Measurements from ENCODE around the gene DKK2. TPM values are rescaled to one million over a fixed set of nuclear protein-coding genes. Genes with fewer than 3 reads are reported as not detected.

Gene DKK2
- 3.1 and 8.3 TPM in 2 replicates for total RNA-seq

- no peak for DNase-seq (ENCODE audit: low read depth, low spot score)
Measured at GRCh38 chr4:107035819-107036583, at the start of gene DKK2. DKK2 (minus strand) TSS chr4:107036313; CDS start chr4:107035591, 722 bp downstream.

- DNase-seq (ENCODE audit: low read depth, low spot score): no peak
Measured at GRCh38 chr4:107077192-107077591, 41.1 kb upstream of the DKK2 start.

DNA sequence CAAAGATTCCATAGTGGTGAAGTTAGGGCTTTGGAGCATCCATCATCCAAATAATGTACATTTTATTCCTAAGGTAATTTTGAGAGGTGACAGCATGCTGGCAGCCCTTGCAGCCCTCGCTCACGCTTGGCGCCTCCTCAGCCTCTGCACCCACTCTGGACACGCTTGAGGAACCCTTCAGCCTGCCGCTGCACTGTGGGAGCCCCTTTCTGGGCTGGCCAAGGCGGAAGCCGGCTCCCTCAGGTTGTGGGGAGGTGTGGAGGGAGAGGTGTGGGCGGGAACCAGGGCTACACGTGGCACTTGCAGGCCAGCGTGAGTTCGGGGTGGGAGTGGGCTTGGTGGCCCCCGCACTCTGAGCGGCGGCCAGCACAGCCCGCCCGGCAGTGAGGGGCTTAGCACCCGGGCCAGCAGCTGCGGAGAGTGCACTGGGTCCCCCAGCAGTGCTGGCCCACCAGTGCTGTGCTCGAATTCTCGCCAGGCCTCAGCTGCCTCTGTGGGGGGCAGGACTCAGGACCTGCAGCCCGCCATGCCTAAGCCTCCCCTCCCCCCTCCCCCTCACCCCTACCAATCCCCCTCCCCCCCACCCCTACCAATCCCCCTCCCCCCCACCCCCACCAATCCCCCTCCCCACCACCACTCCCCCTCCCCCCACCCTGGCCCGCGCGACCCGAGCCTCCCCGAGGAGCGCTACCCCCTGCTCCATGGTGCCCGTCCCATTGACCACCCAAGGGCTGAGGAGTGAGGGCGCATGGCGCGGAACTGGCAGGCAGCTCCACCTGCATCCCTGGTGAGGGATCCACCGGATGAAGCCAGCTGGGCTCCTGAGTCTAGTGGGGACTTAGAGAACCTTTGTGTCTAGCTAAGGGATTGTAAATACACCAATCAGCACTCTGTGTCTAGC lies 37.0 kb upstream of the DKK2 start:
- no peak for DNase-seq (ENCODE audit: low read depth, low spot score)

GRCh38 chr4:107071108-107071507 lies 35.0 kb upstream of the DKK2 start:
- DNase-seq (ENCODE audit: low read depth, low spot score): no peak

DNA sequence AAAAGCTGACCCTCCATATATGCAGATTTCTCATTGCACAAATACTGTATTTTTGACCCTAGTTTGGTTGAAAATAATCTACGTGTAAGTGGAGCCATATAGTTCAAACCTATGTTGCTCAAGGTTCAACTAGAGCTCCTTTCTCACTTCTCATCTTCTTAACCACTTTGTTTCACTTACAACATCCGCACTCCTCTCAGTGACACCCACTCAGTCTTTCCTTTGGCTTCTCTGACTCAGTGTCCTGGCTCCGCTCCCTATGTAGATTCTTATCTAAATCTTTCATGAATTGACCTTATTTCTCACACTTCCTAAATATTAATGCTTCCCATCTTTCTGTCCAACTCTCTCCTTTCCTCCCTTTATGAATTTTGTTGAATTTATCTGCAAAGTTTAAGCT lies 32.9 kb upstream of the DKK2 start:
- peak; percentile 49 for DNase-seq (ENCODE audit: low read depth, low spot score)

- no peak for DNase-seq (ENCODE audit: low read depth, low spot score)
Measured at GRCh38 chr4:107068116-107068515, 32.0 kb upstream of the DKK2 start.

DNA sequence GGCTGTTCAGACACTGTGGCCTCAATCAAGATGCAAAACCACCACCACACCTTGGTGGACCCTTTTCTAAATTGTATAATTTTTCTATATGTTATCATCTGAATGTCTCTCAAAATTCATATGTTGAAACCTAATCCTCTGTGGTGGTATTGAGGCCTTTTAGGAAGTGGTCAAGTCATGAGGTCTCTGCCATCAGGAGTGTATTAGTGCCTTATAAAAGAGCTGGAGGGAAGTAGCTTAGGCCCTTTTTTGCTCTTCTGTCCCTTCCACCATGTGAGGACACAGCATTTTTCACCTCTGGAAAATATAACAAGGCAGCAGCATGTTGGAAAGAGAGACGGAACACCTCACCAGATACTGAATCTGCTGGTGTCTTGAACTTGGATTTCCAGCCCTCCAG lies 30.5 kb upstream of the DKK2 start:
- DNase-seq (ENCODE audit: low read depth, low spot score): no peak

DNA sequence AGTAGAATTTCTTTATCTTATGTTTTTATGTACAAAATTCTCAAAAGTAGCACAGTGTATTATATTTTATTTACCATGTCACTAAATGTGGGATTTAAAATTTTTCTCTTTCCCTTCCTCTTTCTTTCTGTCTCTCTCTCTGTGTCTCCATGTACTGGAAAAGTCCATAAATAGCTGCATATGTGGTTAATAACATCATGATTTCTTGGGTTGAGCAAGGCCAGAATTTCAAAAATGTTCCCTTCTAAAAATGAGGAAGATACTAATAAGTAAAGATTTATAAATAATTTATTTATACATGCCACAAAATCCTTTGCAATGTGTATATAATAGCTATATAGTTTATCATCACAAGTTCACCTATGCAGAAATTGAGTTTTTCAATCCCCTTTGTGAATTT lies 29.1 kb upstream of the DKK2 start:
- no peak for DNase-seq (ENCODE audit: low read depth, low spot score)

DNA sequence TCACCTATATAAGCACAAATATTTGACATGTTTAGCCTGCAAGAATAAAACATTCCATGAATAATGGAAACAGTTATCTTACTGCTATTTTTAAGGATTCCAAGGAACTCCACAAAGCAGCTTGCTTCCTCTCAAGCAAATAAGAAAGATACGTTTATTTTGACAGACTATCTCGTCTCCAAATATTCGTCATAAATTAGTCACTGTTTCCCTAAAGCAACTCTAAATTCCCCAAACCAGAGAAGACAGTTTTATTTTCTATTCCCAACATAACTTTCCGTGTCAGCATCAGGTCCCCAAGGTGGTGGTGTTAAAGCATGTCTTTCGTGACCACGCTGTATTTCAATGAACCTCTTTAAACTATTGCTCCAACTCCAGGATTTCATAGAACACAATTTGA lies 24.3 kb upstream of the DKK2 start:
- no peak for DNase-seq (ENCODE audit: low read depth, low spot score)

DNA sequence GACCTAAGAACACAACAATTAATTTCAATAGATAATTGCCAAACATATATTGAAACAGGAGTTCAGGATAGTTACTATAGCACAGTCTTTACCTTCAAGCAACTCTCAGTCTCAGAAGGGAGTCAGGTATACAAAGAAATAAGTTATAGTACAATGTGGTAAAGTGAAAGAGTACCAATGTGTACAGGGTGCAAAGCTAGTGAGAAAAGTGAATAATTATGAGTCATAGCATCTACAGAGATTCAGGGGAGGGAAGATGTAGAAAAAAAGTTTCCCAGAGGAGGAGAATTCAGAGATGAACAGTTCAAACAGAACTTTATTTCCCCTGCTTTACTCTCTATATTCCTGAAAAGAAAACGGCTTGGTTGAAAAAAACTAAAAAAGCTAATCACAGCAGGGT lies 22.7 kb upstream of the DKK2 start:
- DNase-seq (ENCODE audit: low read depth, low spot score): no peak

DNA sequence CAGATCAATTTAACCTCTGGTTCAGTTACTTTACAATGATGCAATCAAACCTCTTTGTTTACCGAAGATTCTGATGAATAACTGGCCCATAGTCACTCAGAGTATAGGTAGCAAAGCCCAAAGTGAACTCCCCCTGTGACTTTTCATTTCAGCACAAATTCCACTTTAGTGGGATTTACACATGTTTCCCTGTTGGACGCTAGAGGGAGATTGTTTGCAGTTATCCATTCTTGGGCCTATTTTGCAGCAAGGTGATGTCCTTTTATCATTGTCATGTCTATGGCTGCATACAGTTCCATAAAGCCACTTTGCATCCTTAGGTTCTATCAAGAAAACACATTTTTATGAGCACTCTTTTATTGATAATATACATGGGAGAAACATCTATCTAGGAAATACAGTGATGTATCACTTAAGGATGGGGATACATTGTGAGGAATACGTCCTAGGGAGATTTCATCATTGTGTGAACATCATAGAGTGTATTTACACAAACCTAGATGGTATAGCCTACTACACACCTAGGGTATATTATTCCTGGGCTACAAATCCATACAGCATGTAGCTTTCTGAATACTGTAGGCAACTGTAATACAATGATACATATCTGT lies 14.5 kb upstream of the DKK2 start:
- no peak for DNase-seq (ENCODE audit: low read depth, low spot score)

GRCh38 chr4:107046261-107046660 lies 10.1 kb upstream of the DKK2 start:
- DNase-seq (ENCODE audit: low read depth, low spot score): no peak

DNA sequence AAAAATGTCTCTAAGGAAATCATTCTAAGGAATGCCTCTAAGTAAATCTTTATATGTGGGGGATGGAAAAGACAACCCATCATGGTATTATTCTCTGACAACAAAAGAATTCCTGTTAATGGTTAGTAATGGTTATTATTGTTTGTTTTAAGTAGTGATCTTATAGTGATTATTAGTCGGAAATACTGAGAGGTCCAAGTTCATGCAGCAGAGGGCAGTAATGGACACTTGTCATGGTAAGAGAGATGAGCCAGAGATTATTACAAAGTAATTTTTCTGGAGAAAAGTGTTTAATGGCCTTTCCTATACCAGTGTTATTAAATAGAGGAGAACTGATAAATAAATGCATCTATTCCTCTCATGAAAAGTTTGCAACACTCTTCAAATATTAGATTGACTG lies 8.1 kb upstream of the DKK2 start:
- no peak for DNase-seq (ENCODE audit: low read depth, low spot score)

- DNase-seq (ENCODE audit: low read depth, low spot score): no peak
Measured at GRCh38 chr4:107037199-107037584, 1.1 kb upstream of the DKK2 start.

DNA sequence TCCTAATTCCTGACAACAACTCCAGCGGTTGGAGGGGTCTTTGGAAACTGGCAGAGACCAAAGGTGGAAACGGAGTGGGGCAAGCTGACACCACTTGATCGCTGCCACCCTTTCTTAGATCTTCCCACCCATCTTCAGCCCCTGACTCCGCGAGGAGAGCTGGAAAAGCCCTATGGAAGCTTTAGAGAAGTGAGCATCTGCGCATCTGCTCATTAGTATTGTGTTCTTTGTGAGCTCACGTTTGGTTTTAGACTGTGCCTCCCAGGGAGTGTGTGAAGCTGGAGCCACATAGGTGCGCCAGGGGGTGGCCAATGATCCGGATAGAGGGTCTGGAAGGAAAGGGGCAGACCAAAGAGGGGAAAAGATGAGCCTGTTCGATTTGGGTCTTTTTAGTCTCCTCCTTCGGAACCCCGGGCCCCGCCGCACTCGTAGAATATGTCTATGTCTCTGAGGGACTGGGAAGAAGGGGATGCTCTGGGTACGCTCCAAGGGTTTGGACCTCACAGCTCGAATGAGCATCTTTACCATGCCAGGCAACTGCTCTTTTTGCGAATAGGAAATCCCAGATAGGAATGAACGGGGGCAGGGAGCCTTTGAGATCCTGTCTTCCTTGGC lies 578 bp upstream of the DKK2 start:
- no peak for DNase-seq (ENCODE audit: low read depth, low spot score)

DNA sequence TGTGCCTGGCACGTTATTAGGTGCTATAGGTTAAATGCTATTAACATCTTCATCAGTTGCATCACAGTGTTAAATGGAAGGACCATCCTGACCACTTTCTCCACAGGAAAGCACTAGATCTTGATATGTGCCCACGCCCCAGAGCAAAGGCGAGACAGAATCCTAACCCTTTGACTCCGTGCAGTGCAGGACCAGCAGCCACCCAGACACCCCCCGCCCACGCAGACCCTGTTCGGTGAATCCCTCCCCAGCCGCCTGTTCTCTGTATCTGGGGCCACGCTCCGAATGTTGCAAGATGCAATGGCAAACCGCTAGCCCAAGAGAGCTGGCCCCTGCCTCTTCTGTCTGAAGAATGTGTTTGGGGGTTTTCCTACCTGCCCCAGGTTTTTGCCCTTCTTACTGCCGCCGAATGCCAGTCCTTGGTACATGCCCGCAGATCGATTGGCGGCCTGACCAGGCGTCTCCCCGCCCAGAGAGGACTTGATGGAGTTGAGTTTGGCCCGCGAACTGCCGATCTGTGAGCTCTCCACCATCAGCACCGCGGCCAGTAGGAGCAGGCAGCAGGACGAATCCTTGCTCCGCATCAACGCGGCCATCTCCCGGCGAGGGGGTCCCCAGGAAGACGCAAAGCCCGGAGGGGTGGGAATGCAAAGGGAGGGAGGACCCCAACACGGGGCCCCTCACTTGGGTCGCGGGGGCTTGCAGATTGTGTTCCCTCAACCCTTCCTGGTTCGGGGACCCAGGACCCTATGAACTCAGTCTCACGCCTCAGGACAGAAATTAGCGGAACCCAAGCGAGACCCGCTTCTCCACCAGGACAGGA lies 906 bp downstream of the DKK2 start:
- DNase-seq (ENCODE audit: low read depth, low spot score): no peak

GRCh38 chr4:107034091-107034995 lies 1.8 kb downstream of the DKK2 start:
- no peak for DNase-seq (ENCODE audit: low read depth, low spot score)

DNA sequence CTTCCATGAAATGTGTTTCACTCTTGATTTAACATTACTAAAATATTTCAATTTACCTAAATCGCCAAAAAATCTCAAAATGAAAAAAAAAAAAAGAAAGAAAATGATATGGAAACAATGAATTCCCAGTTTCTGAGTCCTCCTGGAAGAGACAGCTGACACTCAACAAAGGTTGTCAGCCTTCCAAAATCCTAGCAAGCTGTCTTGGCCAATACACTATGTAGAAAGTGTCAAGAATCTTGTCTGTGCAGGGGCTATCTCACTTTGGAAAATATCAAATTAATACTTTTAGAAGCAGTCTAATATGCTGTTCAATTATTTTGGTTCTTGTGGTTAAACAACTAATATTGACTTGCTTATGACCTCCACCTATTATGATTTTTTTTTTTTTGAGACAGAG lies 8.7 kb downstream of the DKK2 start:
- DNase-seq (ENCODE audit: low read depth, low spot score): no peak

GRCh38 chr4:107018344-107018735 lies 17.8 kb downstream of the DKK2 start:
- DNase-seq (ENCODE audit: low read depth, low spot score): no peak

All from pulmonary artery endothelial cell (primary cell).